ENCODE data around the gene ZG16B.

ZG16B gene, protein sequence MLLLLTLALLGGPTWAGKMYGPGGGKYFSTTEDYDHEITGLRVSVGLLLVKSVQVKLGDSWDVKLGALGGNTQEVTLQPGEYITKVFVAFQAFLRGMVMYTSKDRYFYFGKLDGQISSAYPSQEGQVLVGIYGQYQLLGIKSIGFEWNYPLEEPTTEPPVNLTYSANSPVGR

DNA sequence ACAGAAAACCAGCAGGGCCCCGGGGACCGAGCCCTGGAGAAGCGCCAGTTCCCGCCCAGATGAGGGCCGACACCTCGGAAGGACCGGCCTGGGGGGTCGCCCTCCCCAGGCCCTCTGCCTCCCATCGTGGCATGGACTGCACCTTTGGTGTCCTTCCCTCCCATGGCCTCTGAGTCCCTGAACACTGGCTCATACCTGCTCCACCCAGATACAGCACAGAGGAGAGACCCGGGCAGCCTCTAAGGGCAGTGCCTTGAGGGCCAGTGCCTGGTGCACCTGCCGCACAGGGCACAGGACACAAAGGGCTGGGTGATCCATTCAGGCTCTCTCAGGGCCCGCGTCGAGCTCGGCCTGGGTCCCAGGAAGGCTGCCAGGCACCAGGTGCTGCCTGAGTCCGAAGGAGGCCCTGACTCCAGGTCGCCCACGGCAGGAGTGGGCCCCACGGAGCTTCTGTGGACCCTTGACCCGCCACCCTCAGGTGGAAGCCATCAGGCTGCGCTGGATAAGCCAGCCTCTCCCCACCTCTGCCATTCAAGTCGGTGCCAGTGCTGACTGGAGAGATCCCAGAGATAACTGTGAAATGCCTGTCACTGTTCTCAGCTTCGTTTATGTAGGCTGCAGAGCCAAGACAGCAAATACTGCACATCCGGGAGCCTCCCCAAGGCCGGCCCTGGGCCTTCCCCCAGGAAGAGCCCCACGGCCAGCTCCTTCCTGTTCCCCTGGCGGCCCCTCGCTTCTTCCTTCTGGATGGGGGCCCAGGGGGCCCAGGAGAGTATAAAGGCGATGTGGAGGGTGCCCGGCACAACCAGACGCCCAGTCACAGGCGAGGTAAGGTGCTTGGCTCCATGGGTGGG, at the start of gene ZG16B:
Gene ZG16B, plus strand, starts transcription at position 803 of the 854 bp plus-strand sequence. CDS start 139 bp downstream, outside the sequence.
- no peak for FAIRE-seq

DNA sequence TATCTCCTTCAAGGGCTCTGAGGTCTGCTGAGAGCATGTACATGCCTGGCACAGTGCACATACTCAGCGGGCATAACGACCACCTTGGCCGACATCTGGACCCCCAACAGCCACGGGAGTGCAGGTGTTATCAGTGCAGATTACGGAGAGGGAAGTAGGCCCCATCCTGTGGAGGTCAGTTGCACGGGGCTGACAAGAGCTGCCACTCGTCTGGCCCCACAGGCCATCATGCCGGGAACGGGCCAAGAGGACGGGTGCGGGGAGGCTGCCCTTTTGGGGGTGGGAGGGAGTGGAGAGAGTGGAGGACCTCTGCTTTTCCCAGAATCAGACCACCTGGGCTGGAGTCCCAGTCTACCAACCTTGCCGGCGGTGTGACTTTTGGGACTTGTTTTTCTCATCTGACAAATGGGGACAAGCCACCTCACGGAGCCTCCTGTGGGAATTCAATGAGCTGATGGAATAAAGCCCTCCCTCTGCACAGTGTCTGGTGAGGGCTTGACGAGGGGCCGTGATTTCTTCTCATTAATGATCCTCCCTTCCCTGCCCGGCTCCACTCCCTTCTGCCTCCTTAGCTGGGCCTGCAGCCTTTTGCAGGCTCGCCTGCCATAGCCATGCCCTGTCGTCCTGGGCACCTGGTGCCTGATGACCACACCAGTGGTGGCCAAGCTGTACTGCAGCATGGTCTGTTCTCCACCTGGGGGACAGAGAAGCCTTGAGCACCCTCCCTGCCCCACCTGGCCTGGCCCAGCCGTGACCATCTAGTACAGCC, 47.3 kb upstream of the ZG16B start:
- no peak for FAIRE-seq

DNA sequence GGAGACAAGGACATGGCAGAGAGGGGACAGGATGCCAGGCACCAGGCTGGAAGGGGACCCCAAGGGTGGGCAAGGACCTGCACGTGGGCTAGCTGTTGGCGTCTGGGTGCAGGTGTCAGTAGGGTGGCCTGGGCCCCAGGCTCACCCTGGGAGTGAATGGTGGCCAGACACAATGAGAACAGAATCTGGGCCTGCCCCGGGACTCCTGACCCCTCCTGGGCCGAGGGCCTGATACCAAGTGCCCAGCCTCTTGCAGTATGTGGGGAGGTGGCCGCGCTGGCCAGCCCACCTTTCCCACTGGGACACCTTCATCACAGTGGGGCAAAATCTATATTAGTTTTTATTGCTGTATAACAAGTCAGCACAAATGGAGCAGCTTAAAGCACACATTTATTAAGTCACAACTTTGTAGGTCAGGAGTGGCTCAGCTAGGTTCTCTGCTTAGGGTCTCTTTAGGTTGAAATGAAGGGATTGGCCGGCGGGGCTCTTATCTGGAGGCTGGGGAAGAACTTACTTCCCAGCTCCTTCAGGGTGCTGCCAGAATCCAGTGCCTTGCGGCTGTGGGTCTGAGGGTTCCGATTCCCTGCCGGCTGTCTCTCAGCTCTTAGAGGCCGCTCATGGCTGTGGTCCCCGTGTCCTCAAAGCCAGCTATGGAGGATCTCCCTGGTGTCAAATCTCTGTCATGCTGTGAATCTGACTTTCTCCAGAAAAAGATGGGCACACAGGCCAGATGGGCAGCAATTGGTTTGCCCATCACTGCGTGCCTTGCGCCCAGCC, 46.3 kb upstream of the ZG16B start:
- no peak for FAIRE-seq

DNA sequence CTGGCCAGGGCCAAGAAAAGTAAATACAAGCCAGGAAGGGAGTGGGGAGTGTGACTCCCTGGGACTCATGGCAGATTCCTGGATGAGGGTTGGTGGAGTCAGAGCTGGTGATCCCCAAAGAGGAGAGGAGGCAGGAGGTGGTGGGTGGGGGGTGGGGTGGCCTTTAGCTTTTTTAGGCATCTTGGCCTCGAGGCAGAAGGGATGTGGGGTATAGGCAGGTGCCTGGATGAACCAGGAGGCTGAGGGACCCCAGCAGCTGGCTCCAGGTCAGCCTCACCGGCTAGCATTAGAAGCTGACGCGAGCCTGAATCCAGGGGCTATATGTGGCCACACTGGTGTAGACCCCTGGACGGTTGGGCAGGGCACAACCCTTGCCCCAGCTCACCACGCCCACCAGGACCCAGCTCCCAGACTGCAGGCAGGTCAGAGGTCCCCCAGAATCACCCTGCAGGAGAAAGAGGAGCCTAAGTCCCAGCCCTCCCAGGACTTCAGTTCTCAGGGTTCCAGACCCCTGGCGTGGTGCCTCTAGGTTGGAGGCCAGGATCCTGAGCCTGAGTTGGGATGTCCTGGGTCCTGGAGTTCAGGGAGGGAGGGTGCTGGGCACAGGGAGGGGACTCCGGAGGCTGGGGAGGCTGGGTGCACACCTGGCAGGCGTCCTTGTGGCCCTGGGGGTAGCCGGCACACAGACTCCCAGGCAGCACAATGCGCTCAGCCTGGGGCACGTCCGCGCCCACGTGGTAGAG, 45.6 kb upstream of the ZG16B start:
- no peak for FAIRE-seq

DNA sequence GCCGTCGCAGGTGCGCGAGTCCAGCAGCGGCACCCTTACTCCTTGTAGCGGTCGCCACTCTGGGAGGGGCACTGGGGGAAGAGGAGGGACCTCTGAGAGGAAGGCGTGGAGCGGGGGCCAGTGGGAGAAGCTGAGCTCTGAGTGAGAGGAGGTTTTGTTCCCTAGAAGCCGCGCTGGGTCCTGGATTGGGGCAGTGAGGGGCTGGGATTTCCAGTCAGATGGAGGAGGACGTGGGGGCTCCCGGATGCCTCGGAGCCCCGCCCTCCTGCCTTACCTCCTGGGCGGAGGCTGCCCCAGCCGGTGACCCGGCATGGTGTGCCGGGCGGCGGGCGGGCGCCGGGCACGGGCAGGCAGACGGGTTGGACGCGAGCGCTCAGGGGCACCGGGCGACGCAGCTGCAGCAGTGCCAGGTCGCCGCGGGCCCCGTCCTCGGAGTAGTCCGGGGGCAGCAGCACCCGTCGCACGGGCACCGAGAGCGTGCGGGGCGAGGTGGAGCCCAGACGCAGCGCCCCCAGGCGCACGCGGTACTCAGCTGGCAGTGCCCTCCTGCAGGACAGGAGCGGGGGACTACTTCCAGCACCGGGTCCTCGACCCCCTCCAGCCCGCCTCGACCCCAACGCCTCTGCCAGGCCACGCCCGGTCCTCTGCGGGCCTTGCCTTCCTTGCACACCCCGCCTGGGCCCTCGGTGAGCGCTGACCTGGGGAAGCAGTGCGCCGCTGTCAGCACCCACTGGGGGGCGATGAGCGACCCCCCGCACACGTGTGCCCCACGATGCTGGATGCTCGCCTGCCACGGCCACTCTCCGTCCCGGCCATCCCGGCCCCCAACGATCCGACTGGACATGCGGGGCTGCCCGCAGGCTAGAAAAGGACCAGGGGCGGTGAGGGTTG, 44.8 kb upstream of the ZG16B start:
- FAIRE-seq, result no peak

DNA sequence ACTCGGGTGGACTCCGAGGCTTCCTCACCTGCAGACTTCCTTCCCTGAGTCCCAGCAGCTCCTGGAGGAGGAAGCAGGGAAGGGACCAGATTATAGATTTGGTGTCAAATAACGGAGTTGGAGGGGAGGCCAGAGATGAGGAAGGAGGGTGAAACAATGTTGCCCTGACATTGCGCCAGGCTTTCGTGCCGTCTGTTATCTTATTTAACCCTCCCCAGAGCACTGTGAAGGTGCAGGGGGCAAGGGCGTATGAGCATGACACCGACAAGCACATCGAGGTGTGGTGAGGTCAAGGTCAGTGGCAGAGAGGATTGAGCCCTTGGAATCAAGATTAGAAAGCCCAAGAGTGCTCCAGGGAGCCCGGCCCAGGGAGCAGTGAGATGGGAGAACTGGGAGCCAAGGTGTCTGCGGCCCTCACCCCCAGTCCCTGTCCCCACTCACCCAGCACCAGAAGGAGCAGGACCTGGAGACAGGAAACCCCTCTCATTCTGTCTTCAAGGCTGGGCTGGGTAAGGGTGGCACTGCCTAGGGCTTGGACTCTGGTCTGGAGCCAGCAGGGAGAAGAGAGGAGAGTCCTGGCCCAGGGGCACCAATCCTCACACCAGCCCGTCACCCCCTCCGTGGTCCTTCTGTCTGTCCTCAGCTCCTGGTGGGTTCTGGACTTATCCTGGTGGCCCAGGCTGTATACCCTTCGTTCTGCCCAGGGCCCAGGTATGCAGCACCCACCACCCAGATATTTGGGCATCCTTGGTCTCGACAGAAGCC, 43.9 kb upstream of the ZG16B start:
- FAIRE-seq, result no peak

DNA sequence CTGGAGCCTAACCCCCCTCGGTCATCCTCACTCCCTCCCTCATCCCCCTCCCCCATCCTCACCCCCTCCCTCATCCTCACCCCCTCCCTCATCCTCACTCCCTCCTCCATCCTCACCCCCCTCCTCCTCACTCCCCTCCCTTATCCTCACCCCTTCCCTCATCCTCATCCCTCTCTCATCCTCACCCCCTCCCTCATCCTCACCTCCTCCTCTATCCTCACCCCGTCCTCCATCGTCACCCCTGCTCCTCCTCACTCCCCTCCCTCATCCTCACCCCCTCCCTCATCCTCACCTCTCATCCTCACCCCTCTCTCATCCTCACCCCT, 43.3 kb upstream of the ZG16B start:
- FAIRE-seq, result no peak

DNA sequence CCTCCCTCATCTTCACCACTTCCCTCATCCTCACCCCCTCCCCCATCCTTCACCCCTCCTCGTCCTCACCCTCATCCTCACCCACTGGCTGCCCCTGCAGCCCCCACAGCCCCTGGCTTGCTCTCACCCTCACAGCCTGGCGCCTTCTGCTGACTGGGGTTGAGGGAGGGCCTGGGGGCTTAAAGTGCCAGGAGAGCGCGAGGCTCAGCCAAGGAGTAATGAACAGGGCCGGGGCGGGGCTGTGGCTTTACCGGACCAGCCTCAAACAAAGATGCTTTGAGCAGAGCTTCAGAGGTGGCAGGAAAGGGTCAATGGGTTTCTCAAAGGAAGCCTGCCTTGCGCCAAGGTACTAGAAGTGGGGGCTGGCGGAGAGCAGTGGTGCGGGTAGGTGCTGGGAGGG, 42.7 kb upstream of the ZG16B start, which contains the start of gene PRSS33:
Gene PRSS33, minus strand, starts transcription at position 155 of the 400 bp plus-strand sequence. CDS start 1,013 bp downstream, outside the sequence.
- FAIRE-seq, result no peak

DNA sequence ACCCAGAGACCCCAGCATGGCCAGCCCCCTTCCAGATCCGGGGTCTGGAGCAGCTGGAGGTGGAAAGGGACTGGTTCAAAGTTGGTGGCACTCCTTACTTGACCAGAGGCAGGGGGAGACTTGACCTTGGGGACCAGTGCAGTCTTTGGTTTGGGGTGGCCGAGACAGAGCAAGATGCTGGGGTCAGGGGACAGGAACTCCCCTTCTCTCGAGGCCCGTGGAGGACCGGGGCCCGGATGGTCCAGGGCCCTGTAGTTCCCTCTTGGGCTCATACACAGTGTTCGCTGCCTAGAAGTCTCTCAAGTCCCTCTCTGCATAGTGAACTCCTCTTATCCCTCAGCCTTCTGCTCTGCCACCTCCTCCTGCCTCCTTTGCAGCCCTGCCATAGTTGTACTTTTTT, 42.1 kb upstream of the ZG16B start:
- no peak for FAIRE-seq

DNA sequence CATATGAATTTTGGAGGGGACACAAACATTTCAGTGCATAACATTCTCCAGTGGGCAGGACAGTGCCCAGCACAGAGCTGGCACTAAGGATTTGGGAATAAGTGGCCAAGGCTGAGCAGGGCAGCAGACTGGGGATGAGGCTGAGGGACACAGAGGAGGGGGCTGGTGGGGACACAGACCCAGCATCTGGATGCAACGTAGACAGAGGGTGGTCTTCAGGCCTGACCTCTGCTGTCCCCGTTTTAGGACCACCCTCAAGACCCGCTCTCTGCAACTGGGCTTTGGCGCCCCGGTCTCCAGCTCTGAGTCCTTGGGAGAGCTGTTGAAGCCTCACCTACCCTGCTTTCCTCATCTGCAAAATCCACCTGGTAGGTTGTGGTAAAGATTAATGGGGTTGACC, 39.5 kb upstream of the ZG16B start:
- FAIRE-seq, result no peak

DNA sequence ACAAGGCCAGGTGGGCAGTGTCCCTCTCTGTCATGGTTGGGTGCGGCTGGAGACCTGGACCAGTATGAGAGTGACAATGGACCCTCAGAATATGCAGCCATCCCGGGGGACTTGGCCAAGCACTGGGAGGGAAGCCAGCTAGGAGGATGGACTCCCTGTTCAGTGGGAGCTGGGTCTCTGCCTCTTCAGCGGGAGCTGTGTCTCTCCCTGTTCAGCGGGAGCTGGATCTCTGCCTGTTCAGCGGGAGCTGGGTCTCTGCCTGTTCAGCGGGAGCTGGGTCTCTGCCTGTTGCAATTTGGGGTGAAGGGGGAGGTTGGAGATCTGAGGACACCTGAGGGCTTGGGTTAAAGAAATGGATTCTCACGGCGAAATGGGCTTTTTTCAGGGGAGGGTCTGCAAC, 38.9 kb upstream of the ZG16B start:
- no peak for FAIRE-seq

DNA sequence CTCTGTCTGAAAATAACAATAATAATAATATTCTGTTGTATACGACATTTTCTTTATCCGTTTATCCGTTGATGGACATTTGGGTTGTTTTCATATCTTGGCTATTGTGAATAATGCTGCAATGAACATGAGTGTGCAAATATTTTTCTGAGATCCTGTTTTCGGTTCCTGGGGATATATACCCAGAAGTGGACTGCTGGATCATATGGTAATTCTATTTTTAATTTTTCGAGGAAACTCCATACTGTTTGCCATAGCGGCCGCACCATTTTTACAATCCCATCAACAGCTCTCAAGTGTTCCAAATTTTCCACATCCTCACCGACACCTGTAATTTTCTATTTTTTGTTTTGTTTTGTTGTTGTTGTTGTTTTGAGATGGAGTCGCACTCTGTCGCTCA, 37.2 kb upstream of the ZG16B start:
- FAIRE-seq, result no peak

DNA sequence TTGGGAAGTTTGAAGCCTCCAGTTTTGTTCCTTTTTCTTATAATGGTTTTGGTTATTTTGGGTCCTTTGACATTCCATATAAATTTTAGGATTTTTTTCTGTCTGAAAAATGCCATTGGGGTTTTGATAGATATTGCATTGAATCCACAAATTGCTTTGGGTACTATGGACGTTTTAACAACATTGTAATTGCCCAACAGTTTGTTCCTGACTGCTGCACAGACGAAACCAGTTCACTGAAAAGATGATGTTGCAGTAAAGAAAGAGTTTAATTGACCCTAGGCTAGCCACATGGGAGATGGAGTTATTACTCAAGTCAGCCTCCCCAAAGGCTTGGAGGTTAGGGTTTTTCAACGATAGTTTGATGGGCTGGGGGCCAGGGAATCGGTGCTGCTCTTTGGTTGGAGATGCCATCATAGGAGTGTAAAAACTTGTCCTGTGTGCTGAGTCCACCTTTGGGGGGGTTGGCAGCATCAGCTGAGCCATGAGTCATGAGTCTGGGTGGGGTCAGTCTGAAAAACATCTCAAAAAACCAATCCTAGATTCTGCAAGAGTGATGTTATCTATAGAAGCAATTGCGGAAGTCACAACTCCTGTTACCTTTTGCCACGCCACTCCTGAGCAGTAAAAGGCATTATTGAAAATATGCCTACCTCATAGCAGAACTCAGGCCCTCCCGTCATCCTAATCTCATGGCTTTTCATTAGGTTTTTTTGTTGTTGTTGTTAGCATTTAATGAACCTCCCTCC, 34.5 kb upstream of the ZG16B start:
- FAIRE-seq, result no peak

DNA sequence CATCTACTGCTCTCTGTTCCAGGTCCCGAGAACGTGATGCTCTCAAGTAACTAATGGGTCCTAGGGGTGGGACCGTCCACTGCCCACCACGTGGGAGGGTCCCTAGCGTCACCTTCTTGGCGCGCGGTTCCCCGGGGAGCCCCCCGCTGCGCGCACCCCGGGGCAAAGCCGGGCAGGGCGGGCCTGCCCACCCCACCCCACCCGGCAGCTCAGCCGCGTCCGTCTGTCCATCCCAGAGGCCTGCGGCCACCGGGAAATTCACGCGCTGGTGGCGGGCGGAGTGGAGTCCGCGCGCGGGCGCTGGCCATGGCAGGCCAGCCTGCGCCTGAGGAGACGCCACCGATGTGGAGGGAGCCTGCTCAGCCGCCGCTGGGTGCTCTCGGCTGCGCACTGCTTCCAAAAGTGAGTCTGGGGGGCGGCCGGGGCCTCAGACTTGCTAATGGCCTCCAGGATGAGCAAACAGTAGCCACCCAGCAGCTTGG, 31.3 kb upstream of the ZG16B start:
- no peak for FAIRE-seq

DNA sequence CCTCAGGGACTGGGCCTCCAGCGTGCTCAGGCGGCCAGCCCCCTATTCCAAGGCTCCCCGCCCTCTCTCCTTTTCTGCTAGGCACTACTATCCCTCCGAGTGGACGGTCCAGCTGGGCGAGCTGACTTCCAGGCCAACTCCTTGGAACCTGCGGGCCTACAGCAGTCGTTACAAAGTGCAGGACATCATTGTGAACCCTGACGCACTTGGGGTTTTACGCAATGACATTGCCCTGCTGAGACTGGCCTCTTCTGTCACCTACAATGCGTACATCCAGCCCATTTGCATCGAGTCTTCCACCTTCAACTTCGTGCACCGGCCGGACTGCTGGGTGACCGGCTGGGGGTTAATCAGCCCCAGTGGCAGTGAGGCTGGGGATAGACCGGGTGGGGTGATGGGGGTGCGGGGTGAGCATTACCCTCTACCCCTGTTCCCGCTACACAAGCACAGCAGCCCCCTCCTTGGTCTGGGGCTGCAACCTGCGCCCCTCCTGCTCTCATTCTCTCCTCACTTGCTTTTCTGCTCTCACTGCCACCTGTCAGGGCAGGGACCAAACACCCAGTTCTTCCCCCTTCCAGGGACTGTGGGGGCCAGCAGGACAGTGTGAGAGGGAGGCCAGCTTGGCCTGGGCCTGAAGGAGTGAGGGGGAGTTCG, 30.8 kb upstream of the ZG16B start:
- FAIRE-seq, result no peak

DNA sequence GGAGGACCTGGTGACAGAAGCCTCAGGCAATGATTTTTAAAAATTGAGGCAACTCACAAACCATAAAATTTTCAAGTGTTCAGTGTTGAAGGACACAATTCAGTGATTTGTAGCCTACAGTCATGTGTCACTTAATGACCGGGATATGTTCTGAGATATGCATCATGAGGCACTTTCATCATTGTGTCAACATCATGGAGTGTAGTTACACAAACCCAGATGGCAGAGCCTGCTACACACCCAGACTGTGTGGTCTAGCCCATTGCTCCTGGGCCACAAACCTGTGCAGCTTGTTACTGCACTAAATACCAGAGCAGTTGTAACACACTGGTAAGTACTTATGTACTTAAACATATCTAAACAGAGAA, 30.3 kb upstream of the ZG16B start:
- FAIRE-seq, result no peak

DNA sequence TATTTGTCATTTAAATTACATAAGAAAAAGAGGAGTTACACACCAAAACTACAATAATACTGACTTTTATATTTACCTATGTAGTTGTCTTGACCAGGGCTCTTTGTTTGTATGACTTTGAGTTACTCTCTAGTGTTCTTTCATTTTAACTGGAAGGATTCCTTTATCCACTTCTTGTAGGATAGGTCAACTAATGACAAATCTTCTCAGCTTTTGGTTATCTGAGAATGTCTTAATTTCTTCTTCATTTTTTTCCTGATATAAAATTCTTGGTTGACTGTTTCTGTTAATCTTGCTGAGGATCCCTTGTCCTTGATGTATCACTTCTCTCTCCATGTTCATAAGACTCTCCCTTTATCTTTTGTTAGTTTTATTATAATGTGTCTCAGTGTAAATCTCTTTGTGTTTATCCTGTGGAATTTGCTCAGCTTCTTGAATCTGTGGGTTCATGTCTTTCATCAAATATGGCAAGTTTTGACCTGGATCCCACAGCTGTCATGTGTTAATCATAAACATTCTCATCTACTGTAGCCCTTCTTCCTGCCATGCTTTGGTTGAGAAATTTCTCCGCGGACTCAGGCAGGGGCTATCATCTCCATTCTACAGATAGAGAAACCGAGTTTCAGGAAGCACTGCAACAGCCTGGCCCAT, 26.4 kb upstream of the ZG16B start:
- no peak for FAIRE-seq

DNA sequence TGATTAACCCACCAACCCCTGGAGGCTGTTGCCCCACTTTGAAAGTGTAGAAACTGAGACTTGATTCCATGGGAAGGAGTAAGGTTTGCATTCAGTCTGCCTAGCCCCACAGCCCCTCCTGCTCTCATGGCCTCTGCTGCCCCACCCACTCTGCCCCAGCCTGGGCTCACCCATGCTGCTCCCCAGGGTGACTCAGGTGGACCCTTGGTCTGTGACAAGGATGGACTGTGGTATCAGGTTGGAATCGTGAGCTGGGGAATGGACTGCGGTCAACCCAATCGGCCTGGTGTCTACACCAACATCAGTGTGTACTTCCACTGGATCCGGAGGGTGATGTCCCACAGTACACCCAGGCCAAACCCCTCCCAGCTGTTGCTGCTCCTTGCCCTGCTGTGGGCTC, 25.4 kb upstream of the ZG16B start:
- FAIRE-seq, result no peak

DNA sequence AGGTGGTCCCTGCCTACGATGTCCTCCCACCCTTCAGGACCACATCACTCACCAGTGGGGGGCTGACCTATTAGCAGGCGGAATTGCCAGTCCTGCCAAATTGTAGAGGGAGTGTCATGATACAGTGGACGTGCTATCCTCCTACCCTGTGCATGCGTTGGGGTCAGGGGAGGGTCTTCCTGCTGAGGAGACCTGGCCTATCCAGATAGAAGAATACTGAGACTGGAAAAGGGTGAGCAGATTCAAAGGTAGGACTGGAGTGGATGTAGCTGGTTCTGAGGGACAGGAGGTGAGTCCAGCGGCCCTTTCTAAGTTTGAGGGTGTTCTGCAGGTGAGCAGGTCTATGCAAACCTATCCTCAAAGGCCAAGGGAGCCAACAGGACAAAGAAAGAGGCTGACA, 23.8 kb upstream of the ZG16B start:
- no peak for FAIRE-seq

All from islet of Langerhans (tissue), 1 donor.